NCI-H128 (cell line): Measurements from ENCODE around the gene RAP1GDS1.

Source experiments
- DNase-seq: peaks from one replicate; lab custom pipeline; 2025; ENCODE audit not compliant: unreplicated experiment; lab: John Stamatoyannopoulos, UW

RAP1GDS1 gene

GRCh38 chr4:98260579-98261404, at the start of gene RAP1GDS1:
Gene RAP1GDS1 (plus strand): TSS chr4:98261384. CDS start chr4:98261566, 182 bp downstream.
- peak; percentile 67 for DNase-seq

- no peak for DNase-seq
These were observed 38.9 kb upstream of the RAP1GDS1 start for GRCh38 chr4:98222306-98222705.

- no peak for DNase-seq
These were observed 34.8 kb upstream of the RAP1GDS1 start for GRCh38 chr4:98226396-98226795.

- no peak for DNase-seq
These were observed 30.2 kb upstream of the RAP1GDS1 start for GRCh38 chr4:98230961-98231360.

GRCh38 chr4:98232202-98232601, 29.0 kb upstream of the RAP1GDS1 start:
- DNase-seq = no peak

- DNase-seq = no peak
These were observed 24.0 kb upstream of the RAP1GDS1 start for GRCh38 chr4:98237204-98237603.

GRCh38 chr4:98242063-98242462, 19.1 kb upstream of the RAP1GDS1 start:
- no peak for DNase-seq

- no peak for DNase-seq
These were observed 18.6 kb upstream of the RAP1GDS1 start for GRCh38 chr4:98242538-98242937.

GRCh38 chr4:98245226-98245625, 16.0 kb upstream of the RAP1GDS1 start:
- DNase-seq = no peak

GRCh38 chr4:98248934-98249333, 12.2 kb upstream of the RAP1GDS1 start:
- no peak for DNase-seq

- DNase-seq = no peak
These were observed 11.4 kb upstream of the RAP1GDS1 start for GRCh38 chr4:98249831-98250230.

- no peak for DNase-seq
These were observed 7.7 kb upstream of the RAP1GDS1 start for GRCh38 chr4:98253499-98253898.

- no peak for DNase-seq
These were observed 1.1 kb upstream of the RAP1GDS1 start for GRCh38 chr4:98260047-98260578.

- DNase-seq = peak; percentile 46
These were observed 464 bp downstream of the RAP1GDS1 start for GRCh38 chr4:98261405-98262291.

GRCh38 chr4:98262431-98262830, 1.2 kb downstream of the RAP1GDS1 start:
- DNase-seq = no peak

- DNase-seq = no peak
These were observed 6.3 kb downstream of the RAP1GDS1 start for GRCh38 chr4:98267498-98267897.

- no peak for DNase-seq
These were observed 14.0 kb downstream of the RAP1GDS1 start for GRCh38 chr4:98275145-98275544.

GRCh38 chr4:98283219-98284189, 22.3 kb downstream of the RAP1GDS1 start:
- DNase-seq = no peak

GRCh38 chr4:98284640-98285046, 23.5 kb downstream of the RAP1GDS1 start:
- no peak for DNase-seq

GRCh38 chr4:98285676-98286075, 24.5 kb downstream of the RAP1GDS1 start:
- no peak for DNase-seq
